ENCODE results near the gene CDC6.

The CDC6 gene

DNA sequence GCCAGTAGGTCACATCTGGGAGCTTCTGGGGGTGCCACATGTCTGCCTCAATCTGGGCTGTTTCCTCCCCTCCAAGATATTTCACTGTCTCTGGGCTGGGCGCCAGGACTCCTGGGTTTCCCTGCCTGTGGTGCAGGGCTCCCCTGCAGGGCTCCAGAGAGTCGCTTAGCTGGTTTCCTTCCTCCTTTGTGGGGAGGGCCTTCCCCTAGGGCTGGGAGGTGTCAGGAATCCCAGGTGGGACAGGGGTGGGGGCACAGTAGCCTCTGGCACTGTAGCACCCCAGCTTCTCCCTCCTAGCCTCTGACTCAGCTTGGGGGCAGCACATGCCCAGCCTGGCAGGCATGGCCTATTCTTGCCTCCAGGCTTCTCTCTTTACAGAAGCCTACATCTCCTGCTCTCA, 23.9 kb downstream of the CDC6 start:
- DNase-seq (ENCODE audit: low spot score) = no peak

DNA sequence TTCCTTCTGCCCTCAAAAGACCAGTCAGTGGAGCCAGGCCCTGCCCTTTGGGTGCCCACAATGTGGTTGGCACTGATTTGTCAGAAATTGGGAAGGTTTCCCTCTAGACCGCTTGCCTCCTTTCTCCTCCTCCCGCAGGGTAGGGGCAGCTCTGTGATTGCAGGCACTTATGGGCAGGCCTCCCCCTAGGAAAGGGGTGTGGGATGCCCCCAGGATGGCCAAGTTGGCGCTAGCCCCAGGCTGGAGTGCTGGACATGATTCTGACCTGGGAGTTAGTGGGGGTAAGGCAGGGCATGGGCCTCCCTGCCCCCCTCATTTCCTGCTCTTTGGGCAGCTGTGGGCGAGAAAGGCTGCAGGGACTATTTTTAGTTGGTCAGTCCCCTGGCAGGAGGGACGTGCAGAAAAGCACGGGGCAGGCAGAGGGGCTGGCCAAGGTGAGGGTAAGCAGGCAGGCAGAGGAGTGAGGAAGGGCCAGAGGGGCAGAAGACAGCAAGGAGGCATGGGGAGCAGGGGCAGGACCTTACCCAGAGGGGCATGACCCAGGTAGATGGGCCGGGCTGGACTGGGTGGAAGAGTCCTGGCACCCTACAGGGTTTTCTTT, 24.6 kb downstream of the CDC6 start:
- DNase-seq (ENCODE audit: low spot score) = no peak

DNA sequence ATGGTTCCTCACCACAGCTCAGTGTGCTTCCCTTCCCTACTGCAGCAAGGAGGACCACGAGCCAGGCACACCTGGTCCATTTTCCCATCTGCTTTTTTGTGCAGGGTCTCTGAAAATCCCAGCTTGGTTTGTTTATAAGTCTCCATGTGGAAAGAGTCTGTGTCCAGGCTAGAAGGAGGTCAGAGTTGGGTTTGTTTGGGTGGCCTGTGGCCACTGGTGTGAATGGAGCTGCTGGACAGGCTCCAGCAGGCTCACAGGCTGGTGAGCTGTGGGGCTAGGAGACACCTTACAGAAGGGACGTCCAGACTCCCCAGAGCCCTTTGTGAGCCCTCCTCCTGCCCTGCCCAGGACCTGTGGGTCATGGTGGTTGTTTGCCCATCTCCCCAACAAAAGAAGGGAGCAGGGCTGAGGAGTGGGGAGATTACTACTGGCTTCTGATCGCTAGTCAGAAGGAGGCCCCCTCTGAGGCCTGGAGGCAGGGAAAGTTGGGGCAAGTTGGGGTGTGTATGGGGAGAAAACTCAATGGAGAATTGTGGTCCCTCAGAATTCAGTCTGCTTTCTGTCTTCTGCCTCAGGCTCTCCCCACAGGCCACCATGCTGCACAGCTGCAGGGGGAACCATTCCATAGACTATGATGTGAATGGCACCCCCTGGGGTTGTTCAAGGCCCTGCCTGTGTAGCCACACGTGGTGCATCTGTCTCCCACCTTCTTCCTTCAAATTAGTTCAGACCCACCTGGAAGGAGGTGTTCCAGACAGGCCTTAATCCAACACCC, 25.4 kb downstream of the CDC6 start:
- no peak for DNase-seq (ENCODE audit: low spot score)

DNA sequence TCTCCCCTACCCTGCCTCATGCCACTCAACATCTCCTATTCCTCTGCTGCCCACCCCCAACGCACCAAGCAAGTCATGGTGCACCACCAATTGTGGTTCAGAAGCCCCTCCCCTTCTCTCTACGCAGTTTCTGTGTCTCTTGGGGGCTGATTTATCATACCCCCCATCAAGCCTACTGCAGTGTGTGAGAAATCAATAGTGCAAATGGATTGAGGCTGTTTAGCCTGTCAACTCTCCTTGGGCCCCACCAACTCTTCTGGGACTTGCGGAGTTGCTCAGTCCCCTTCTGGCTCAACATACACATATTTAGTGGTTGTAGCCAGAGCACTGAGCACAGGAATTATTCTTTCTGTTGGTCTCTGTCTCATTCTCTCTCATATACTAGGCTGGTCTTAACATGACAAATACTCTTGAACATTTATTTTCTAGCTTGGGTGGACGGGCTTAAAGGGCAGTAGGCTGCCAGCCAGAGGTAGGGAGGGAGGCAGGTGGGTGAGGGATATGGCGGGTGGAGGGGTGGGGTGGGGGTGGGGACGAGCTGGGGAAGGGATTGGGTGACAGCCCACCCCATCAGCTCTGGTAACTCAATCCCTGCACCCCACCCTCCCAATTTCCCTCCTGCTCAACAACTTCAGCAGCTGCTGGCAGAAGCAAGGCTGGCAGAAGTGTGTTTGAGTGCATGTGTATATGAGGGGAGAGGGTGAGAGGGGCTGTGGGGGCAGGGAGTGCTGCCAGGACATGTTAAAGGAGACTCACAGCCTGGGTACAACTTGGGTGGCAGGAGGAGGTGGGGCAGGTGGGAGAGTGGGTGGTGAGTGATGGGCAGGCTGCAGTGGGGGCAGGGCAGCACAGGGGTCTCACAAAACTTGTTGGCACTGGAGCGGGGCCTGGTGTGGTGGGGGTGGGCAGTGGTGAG, 26.2 kb downstream of the CDC6 start:
- no peak for DNase-seq (ENCODE audit: low spot score)

DNA sequence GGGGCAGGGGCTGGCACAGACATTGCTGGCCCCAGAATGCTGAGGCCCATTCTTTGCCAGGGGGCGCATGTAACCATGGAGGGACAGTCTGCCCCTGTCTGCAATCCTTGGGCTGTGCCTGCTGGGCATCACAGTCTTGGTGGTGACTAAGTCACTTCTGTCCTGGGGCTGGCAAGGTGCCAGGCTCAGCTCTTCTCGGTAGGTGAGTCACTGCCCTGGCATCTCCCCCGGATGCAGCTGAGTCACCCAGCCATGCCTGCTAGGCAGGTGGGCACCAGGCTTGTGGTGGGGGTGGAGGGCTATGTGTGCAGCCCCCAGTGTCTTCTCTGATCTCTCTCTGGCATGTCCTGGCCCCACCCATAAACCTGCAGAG, 26.9 kb downstream of the CDC6 start:
- no peak for DNase-seq (ENCODE audit: low spot score)

GRCh38 chr17:40315206-40315605, 27.5 kb downstream of the CDC6 start:
- no peak for DNase-seq (ENCODE audit: low spot score)

DNA sequence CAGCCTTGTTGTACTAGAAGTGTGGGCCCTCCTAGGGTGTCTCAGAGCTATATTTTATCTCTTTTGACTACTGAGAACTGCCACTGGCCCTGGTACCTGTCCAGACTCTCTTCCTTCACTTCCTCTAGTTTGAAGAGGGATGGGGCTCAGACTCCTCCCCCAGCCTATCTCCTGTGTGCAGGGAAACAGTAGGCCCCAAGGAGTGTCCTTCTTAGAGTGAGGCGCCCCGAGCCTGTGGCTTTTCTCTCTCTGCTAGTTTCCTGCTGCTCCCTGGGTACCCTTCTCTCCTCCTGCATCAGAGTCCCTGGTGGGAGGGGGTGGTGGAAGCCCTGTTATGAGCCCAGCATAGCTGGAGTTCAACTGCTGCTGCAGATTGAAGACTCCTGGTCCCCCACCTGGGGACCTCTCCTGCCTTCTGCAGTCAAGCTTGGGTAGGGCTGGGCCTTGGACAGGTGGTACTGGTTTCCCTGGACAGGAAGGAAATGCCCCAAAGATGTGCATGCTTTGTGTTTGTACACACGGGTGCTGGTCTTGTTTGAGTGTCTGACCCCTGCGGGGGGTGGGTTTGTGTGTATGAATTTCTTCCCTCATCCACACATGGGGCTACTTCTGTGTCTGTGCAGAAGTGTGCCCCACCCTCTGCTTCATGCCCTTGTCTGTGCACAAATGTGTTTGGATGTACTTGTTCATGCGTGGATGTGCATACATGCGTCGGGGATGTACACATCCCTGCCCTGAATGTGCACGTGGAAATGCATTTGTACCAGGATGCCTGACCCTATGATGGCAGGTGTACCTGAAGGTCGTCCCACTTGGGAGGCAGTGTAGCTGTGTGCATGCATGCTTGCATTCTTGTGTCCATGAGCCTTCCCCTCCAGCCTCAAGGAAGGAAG, 28.2 kb downstream of the CDC6 start:
- no peak for DNase-seq (ENCODE audit: low spot score)

- no peak for DNase-seq (ENCODE audit: low spot score)
Observed at GRCh38 chr17:40316571-40317344, 29.1 kb downstream of the CDC6 start.

- DNase-seq (ENCODE audit: low spot score) = no peak
Observed at GRCh38 chr17:40317345-40317873, 29.7 kb downstream of the CDC6 start.

GRCh38 chr17:40317880-40318829, 30.5 kb downstream of the CDC6 start:
- peak; percentile 93 for DNase-seq (ENCODE audit: low spot score)

- DNase-seq (ENCODE audit: low spot score) = no peak
Observed at GRCh38 chr17:40318830-40319391, 31.2 kb downstream of the CDC6 start.

DNA sequence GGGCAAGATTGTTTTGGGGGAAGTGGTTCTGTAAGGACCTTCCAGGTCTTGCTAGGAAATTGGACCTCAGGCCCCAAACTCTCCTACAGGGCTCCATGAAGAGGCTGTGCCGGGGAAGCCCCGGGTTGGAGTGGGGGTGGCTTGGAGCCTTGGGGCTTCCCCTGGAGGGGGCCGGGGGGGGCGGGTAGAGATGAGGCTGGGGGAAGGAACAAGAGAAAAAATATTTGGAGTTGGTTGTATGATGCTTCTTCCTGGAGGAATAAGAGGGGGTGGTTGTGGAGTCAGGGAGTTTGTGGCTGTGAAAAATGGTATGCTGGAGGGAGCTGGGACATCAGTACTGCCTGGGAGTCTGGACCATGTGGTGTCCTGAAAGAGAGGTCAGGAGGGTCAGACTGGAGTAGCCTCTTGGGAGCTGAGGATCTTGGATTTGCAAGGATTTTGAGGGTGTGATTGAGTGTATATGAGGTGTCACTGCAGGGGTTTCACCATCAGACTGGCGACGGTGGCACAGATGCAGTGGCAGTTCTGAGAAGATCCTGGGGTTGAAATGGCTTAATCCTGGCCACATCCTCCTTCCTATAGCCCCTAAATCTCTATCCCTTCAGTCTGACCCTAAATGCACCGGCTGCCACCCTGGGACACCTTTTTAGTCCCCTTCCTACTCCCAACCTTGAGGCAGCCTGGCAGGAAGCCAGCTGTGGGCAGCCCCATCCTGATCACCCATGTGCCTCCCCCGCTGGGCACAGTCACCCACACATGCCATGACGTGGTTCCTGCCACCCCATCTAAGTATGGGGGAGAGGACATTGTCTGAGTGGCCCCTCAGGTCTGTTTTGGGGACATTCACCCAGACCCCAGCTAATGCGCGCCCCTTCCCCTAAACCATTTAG, 32.2 kb downstream of the CDC6 start:
- DNase-seq (ENCODE audit: low spot score) = no peak

GRCh38 chr17:40320756-40321523, 33.3 kb downstream of the CDC6 start:
- DNase-seq (ENCODE audit: low spot score) = no peak

GRCh38 chr17:40321524-40321929, 33.8 kb downstream of the CDC6 start:
- no peak for DNase-seq (ENCODE audit: low spot score)

- no peak for DNase-seq (ENCODE audit: low spot score)
Observed at GRCh38 chr17:40321961-40322357, 34.3 kb downstream of the CDC6 start.

DNA sequence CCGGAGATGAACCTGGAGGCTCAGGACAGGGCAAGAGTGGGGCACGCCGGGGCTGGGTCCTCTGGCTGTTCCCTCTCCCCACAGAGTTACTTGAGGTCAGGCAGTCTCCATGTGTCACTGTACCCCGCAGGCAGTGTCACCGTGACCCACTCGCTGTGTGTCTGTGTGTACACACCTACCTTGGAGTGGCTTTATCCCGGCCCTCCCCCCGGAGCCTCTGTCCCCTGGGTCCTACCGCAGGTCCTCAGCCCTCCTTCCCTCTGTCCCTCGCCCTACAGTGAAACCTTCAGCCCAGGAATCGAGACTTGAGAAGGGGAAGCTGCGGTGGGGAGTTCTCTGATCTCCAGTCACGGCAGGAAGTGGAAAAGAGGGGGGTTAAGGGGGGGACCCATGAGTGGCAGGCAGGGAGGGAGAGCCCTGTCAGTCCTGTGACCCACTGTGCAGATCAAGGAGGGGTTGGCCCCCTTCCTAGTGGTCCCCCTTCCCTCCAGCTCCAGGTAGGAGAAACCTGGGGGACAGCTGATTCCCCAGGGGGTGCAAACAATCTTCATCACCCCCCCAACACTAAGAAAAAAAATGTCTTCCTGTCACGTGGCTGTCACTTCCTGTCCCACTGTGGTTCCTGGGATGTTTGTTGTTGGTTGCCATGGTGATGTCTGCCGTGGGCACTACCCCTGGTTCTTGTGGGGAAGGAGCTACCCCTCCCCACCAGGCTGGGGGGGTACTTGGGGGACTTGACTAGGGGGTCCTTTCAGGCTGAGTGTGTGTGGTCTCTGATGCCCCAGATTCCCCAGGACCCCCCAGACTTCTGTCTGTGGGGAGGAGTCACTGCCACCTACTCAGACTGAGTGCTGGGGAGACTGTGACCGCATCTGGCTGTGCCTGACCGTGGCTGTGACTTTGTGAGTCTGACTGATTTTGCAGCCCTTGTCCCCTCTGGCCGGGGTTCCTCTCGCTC, 35.0 kb downstream of the CDC6 start:
- DNase-seq (ENCODE audit: low spot score) = peak; percentile 80
